ENCODE measurements around the gene RBBP4. TPM values are rescaled to one million over a fixed set of nuclear protein-coding genes. Genes with fewer than 3 reads are reported as not detected.

Gene RBBP4
- total and polyA plus RNA-seq, 7 donors: 54.1 to 118 (median 91.8) TPM

DNA sequence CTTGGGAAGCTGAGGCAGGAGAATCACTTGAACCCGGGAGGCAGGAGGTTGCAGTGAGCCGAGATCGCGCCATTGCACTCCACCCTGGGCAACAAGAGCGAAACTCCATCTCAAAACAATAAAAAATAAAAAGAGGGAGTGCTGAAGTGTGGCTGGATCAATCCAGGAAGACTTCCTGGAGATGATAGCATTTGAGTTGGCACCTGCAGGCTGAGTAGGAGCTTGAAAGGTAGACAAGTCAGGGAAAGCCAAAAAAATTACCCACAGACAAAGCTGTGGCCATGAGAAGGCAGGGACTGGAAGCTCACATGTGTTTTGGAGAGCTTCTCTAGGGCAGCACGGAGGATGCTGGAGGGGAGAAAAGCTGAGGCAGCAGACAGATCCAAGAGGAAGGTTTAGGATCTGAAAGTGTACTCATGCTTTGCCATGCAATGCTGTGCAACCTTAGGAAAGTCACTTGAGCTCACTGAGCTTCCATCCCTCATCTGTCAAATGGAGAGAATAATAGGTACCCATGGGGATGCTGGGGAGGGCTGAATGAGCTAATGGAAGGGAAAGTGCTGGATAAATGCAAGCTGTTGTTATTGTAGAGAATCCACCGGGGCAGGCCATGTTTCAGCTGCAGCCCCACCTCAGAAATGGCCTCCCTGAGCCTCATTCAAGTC lies 77.5 kb downstream of the RBBP4 start:
- no peak for DNase-seq
- Histone ChIP-seq H3K4me3 (no peak overlapping the region), H3K9me3 (no peaks in the 10 kb centered on the region), H3K4me1 (peaks cover 0 to 13% (median 5%) of the 10 kb centered on the region in 4 donors), H3K36me3 (no peaks in the 10 kb centered on the region), H3K27ac (no peak overlapping the region), H3K27me3 (no peaks in the 10 kb centered on the region)
- intact Hi-C loops (cut with DNase I): no loop called here
- TF ChIP-seq POLR2A (IDR thresholded peaks at IDR 0.05) (no peak), POLR2AphosphoS5 (IDR thresholded peaks at IDR 0.05) (no peak), EP300 (IDR thresholded peaks at IDR 0.05) (no peak)
- TF ChIP-seq, protein P1, sequence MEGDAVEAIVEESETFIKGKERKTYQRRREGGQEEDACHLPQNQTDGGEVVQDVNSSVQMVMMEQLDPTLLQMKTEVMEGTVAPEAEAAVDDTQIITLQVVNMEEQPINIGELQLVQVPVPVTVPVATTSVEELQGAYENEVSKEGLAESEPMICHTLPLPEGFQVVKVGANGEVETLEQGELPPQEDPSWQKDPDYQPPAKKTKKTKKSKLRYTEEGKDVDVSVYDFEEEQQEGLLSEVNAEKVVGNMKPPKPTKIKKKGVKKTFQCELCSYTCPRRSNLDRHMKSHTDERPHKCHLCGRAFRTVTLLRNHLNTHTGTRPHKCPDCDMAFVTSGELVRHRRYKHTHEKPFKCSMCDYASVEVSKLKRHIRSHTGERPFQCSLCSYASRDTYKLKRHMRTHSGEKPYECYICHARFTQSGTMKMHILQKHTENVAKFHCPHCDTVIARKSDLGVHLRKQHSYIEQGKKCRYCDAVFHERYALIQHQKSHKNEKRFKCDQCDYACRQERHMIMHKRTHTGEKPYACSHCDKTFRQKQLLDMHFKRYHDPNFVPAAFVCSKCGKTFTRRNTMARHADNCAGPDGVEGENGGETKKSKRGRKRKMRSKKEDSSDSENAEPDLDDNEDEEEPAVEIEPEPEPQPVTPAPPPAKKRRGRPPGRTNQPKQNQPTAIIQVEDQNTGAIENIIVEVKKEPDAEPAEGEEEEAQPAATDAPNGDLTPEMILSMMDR (IDR thresholded peaks at IDR 0.05): no peak
- WGBS, 2 donors: 60 to 86% methylated on average over 7 of the region's 7 CpGs

DNA sequence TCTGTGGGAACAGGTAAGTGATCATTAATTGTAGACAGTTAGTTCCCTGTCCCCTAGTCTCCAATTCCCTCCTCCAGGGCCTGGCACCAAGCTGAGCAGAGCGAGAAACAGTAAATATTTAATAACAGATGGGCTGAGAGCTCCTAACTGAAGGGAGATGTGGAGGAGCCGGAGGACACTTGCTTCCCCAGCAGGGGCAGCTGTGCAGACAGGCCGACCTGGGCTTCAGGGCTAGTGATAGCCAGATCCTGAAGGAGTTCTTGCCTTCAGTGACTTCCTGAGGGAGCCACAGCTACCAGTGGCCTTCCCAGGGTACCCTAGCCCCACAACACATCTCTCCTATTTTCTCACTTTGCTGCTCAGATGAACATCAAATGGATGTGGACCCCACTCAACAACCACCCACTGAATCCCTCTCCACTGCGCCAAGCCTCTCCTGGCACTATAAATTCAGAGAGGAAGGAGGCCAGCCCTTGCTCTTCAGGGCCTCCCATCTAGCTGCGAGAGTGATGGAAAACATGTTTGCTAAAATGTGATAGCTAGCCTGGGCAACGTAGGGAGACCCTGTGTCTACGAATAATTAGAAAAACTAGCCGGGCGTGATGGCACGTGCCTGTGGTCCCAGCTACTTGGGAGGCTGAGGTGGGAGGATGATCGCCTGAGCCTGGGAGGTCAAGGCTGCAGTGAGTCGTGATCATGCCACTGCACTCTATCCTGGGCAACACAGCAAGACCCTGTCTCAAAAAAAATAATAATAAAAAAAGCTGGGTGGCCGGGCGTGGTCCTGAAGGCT lies 78.4 kb downstream of the RBBP4 start:
- Histone ChIP-seq H3K9me3 (no peaks in the 10 kb centered on the region), H3K4me1 (peaks cover 0 to 13% (median 5%) of the 10 kb centered on the region in 4 donors), H3K27me3 (no peaks in the 10 kb centered on the region), H3K27ac (no peak overlapping the region), H3K36me3 (no peaks in the 10 kb centered on the region), H3K4me3 (no peak overlapping the region)
- WGBS, 2 donors: 84 to 85% methylated on average over 14 of the region's 14 CpGs
- TF ChIP-seq POLR2A (IDR thresholded peaks at IDR 0.05) (no peak), POLR2AphosphoS5 (IDR thresholded peaks at IDR 0.05) (no peak), EP300 (IDR thresholded peaks at IDR 0.05) (no peak)
- TF ChIP-seq, protein P1 (IDR thresholded peaks at IDR 0.05): no peak
- intact Hi-C loops (cut with DNase I): no loop called here
- DNase-seq: no peak

DNA sequence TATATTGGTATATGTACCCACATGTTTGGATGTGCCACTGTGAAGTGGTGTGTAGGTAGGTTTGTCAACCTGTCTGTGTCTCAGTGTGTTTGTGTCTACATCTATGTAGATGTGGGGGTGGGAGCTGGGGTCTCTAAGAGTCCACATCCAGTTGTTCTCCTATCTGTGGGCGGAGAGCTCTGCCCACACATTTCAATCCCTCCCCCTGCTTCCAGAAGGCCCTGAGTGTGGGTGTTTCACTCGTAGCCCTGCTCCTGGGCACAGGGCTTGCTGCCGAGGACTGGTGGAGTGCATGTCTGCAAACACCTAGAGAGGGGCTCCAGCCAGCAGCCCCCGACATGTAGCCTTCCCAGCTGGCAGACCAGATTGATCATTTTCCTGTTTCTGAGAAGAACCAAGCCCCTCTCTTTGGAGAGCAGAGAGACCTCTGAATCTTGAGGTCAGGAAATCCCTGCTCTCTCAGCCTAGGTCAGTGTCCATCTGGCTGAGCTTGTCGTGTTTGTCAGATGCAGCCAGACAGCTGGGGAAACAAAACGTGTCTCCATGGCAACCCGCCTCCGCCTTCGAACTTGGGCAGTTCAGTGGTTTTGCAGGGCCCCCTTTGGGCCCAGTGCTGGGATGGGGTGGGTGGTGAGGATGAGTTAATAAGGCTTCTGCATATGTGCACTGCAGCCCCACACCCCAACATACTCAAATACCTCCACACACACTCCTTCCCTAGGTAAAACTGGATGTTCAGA lies 82.7 kb downstream of the RBBP4 start:
- intact Hi-C loops (cut with DNase I): no loop called here
- Histone ChIP-seq H3K27me3 (no peaks in the 10 kb centered on the region), H3K27ac (no peak overlapping the region), H3K36me3 (no peaks in the 10 kb centered on the region), H3K4me3 (no peak overlapping the region), H3K4me1 (no peaks in the 10 kb centered on the region), H3K9me3 (no peaks in the 10 kb centered on the region)
- DNase-seq: no peak
- WGBS, 2 donors: 71 to 72% methylated on average over 9 of the region's 9 CpGs
- TF ChIP-seq EP300 (IDR thresholded peaks at IDR 0.05) (no peak), POLR2A (IDR thresholded peaks at IDR 0.05) (no peak), POLR2AphosphoS5 (IDR thresholded peaks at IDR 0.05) (no peak)
- TF ChIP-seq, protein P1 (IDR thresholded peaks at IDR 0.05): no peak

Small RNAs within 50 kb of the gene (small RNA-seq; reads per million reads assigned to genes)
- 0 reads per million in 3 donors for gene RF00019

Other genes with a start within 250 kb of the RBBP4 start
- under 1 TPM in 3 of 4 donors, not detected in 1; under 0.01 TPM for gene ZBTB8B, start 186.1 kb upstream of the RBBP4 start, total RNA-seq
- gene ZBTB8B, start 186.1 kb upstream of the RBBP4 start, polyA plus RNA-seq: under 1 TPM in 1 of 3 donors, not detected in 2; 0.01 TPM
- 10 to 100 TPM in 1 of 4 donors, 1 to 10 TPM in 3; 5.6 to 10.8 (median 7.0) TPM for gene ZBTB8A, start 111.8 kb upstream of the RBBP4 start, total RNA-seq
- 1 to 10 TPM; 1.8 to 2.4 (median 2.1) TPM for gene ZBTB8A, start 111.8 kb upstream of the RBBP4 start, polyA plus RNA-seq
- gene ZBTB8OS, start 658 bp upstream of the RBBP4 start, total RNA-seq: 10 to 100 TPM; 19.9 to 40.3 (median 36.8) TPM
- 10 to 100 TPM; 51.9 to 97.3 (median 89.5) TPM for gene ZBTB8OS, start 658 bp upstream of the RBBP4 start, polyA plus RNA-seq
- gene SYNC, start 51.6 kb downstream of the RBBP4 start, total RNA-seq: 10 to 100 TPM; 22.5 to 87.5 (median 33.8) TPM
- 10 to 100 TPM in 1 of 3 donors, 1 to 10 TPM in 2; 6.9 to 12.7 (median 9.6) TPM for gene SYNC, start 51.6 kb downstream of the RBBP4 start, polyA plus RNA-seq
- 10 to 100 TPM; 29.6 to 46.8 (median 37.6) TPM for gene YARS1, start 166.2 kb downstream of the RBBP4 start, total RNA-seq
- gene YARS1, start 166.2 kb downstream of the RBBP4 start, polyA plus RNA-seq: 10 to 100 TPM; 28.7 to 65.2 (median 33.6) TPM
- 10 to 100 TPM; 25.2 to 50.7 (median 28.9) TPM for gene S100PBP, start 166.4 kb downstream of the RBBP4 start, total RNA-seq
- 10 to 100 TPM in 2 of 3 donors, 1 to 10 TPM in 1; 3.2 to 12.7 (median 10.2) TPM for gene S100PBP, start 166.4 kb downstream of the RBBP4 start, polyA plus RNA-seq
- gene FNDC5, start 219.7 kb downstream of the RBBP4 start, total RNA-seq: 10 to 100 TPM in 1 of 4 donors, 1 to 10 TPM in 1, under 1 TPM in 2; 0.41 to 10.2 (median 1.6) TPM
- gene FNDC5, start 219.7 kb downstream of the RBBP4 start, polyA plus RNA-seq: 1 to 10 TPM in 1 of 3 donors, under 1 TPM in 1, not detected in 1; 0.20 to 1.2 TPM
- gene HPCA, start 235.3 kb downstream of the RBBP4 start, total RNA-seq: not detected
- gene HPCA, start 235.3 kb downstream of the RBBP4 start, polyA plus RNA-seq: 1 to 10 TPM; 1.2 to 1.9 (median 1.8) TPM